ENCODE measurements around the gene CALN1.
"Not testable (repeated sequence)": the region's sequence is repeated elsewhere in the genome, so short reads cannot be mapped to it uniquely, and the experiment has no call there.

CALN1 gene

GRCh38 chr7:71984348-71984747 lies 427.8 kb downstream of the CALN1 start:
- DNase-seq (ENCODE audit: low read depth in 2 of 2): no peak

DNA sequence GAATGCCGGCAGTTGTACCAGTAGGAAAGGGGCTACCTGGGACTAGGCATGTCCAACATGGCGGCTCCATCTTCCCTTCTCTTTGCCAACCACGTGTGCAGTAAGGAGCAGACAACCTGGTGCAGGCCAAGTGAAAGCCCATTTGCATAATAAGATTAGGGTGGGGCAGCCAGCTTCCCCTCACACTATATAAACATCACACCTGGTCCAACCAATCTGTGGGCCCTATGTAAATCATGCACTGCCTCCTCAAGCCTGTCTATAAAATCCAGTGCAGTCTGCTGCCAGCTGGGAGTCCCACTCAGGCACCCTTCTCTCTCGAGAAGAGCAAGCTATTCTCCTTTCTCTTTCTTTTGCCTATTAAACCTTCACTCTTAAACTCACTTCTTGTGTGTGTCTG lies 429.3 kb downstream of the CALN1 start:
- DNase-seq (ENCODE audit: low read depth in 2 of 2): no peak

DNA sequence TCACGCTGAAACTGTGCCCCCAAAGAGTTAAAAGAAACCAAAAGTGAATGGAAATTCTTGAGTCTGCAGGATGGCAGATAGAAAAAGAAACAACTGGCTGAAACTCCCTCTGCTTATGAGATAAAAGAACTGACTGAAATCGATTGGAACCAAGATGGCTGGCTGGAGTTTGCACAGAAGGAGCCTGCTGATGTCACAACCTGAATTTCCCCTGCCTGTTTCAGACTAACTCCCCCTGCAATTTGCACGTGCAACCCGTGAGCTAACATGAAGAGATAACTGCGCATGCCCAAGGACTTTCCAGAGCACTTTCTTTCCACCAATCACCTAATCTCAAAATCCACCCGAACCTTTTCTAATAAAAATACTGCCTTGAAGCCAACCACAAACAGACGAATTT lies 435.5 kb downstream of the CALN1 start:
- no peak for DNase-seq (ENCODE audit: low read depth in 2 of 2)

DNA sequence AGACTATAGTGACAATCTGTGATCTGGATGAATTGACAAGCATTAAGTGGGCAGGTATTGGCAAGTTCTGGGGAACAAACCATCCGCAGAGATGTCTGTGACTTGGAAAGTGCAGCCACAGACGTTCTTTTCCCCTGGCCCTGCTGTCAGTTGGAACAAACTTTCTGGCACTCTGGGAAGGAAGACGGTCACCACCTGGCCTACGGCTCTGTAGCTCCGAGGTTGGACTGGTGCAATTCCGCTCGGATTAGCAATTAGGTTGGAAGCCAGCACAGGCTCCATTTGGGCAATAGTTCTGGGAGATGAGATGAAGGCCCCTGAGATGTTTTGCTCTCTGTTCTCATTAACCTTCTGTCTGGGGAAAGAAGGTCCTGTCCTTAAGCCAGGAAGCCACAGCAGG lies 437.5 kb downstream of the CALN1 start:
- DNase-seq (ENCODE audit: low read depth in 2 of 2): no peak

DNA sequence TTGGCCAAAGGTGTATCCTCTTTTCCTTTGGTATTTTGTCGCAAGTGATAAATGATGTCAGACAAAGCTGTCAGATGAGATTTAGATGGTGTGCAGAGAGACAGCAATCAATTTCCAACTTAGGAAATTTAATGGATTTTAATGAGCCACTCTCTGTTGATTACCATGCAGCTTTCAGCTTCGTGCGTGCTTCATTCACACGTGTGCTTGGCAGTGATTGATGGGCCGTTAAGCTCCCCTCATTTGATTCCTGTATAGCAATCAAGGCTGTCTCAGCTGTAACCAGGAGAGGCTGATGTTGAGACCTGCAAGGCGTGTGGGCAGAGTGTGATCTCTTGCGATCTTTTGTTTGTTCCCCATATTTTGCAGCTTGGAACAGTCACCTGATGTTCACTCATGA lies 439.6 kb downstream of the CALN1 start:
- DNase-seq (ENCODE audit: low read depth in 2 of 2): no peak

GRCh38 chr7:71970725-71971124 lies 441.4 kb downstream of the CALN1 start:
- no peak for DNase-seq (ENCODE audit: low read depth in 2 of 2)

DNA sequence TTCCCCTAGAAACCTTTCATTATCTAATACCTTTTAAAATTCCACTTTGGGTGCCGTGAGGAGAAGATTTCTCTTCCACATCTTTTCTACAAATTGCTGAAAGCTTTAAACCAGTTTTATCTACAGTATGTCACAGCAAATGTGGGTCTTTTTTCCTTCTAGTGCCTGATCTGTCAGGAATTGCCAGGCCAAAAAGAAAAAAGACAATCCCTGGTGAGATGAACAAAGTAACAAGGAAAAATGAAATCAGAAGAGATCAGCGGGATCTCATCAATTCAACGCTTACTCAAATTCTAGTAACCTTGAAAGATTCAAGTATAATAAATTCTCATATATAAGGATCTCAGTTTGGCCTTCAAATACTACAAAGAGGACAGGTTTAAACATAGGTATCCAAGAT lies 449.5 kb downstream of the CALN1 start:
- no peak for DNase-seq (ENCODE audit: low read depth in 2 of 2)

GRCh38 chr7:71961283-71961682 lies 450.9 kb downstream of the CALN1 start:
- DNase-seq (ENCODE audit: low read depth in 2 of 2): no peak

GRCh38 chr7:71942115-71942514 lies 470.0 kb downstream of the CALN1 start:
- no peak for DNase-seq (ENCODE audit: low read depth in 2 of 2)

GRCh38 chr7:71937840-71938371 lies 474.2 kb downstream of the CALN1 start:
- DNase-seq (ENCODE audit: low read depth in 2 of 2): no peak

- no peak for DNase-seq (ENCODE audit: low read depth in 2 of 2)
Measured at GRCh38 chr7:71935674-71936073, 476.5 kb downstream of the CALN1 start.

DNA sequence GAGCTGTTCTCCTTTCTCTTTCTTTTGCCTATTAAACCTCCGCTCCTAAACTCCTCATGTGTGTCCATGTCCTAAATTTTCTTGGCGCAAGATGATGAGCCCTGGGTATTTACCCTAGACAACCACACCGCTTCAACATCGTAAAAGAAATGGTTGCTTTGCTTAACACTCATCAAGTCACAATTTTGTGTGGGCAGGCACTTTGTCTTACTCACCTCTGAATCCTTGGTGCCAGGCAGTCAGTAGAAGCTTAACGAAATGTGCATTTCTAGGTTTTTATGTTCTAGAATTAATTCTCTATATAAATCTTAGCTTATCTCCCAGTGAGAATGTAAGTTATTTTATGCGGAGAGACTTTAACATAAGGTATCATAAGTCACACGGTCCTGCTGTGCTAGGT lies 478.7 kb downstream of the CALN1 start:
- DNase-seq (ENCODE audit: low read depth in 2 of 2): no peak

- DNase-seq (ENCODE audit: low read depth in 2 of 2): no peak
Measured at GRCh38 chr7:71925663-71926062, 486.5 kb downstream of the CALN1 start.

DNA sequence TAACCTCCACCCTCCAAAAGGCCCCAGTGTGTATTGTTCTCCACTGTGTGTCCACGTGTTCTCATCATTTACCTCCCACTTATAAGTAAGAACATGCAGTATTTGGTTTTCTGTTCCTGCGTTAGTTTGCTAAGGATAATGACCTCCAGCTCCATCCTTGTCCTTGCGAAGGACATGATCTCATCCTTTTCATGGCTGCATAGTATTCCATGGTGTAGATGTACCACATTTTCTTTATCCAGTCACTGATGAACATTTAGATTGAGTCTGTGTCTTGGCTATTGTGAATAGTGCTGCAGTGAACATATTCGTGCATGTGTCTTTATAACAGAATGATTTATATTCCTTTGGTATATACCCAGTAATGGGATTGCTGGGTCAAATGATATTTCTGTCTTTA lies 497.9 kb downstream of the CALN1 start:
- not testable (repeated sequence) for DNase-seq (ENCODE audit: low read depth in 2 of 2)

- DNase-seq (ENCODE audit: low read depth in 2 of 2): no peak
Measured at GRCh38 chr7:71912476-71912875, 499.7 kb downstream of the CALN1 start.

- DNase-seq (ENCODE audit: low read depth in 2 of 2): no peak
Measured at GRCh38 chr7:71911051-71911450, 501.1 kb downstream of the CALN1 start.

DNA sequence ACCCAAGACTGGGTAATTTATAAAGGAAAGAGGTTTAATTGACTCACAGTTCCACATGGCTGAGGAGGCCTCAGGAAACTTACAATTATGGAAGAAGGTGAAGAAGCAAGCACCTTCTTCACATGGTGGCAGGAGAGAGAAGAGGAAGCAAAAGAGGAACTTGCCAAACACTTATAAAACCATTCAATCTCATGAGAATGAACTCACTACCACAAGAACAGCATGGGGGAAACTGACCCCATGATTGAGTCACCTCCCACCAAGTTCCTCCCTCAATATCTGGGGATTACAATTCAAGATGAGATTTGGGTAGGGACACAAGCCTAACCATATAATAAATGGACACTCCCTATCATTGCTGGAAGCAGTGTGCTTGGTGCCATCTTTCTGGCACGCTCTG lies 506.3 kb downstream of the CALN1 start:
- DNase-seq (ENCODE audit: low read depth in 2 of 2): no peak

GRCh38 chr7:71904484-71904883 lies 507.7 kb downstream of the CALN1 start:
- no peak for DNase-seq (ENCODE audit: low read depth in 2 of 2)

DNA sequence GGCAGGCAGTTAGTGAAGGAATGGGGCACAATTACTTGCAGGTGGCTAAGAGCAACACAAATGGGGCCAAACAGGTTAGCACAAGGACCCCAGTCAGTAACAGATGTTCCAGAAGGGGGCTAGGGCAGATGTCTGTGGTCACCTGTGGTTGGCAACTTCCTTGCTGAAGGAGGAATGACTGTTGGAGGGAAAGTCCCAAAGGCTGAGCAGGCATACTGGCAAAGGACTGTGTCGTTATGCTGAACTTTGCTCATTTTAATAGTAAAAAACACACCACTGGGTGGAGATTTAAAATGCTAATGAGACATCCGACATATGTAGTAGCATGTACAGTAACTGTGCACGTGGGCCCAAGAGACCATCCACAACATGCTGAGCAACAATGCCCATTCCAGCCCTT lies 511.6 kb downstream of the CALN1 start:
- DNase-seq (ENCODE audit: low read depth in 2 of 2): no peak

DNA sequence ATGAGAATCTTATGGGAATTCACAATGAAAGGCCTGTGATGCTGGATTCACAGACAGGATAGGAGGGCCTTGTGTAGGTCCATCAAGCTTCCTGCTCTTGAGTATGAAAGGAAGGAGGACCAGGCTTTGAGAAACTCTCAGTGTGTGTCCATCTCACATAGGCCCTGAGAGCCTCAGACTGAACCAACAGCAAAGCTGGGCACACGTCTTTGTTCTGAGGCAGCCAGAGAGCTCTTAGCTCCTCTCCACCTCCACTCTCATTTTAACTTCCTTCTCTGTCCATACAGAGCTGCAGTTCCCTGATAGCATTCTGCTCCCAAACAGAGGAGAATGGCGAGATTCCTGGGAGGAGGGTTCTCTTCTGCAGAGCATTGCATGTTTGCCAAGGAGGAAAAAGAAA lies 515.6 kb downstream of the CALN1 start:
- DNase-seq (ENCODE audit: low read depth in 2 of 2): no peak

DNA sequence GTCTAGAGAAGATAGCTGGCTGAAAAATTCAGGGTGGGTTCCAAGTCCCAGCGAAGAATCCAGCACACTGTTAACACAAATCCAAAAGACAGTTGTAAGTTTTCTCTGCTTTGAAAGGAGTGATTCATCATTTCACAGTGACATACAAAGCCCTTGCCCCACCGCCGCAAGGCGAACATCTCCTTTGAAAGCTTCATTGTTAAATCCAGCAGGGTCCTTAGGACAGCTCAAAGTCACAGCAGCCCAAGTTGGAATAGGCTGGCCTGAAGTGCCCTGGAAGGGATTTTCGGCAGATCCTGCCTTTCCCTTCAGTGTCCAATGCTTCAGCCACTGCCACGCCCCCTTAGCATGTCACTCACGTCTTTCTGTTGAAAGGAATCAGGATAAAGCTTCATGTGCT lies 526.1 kb downstream of the CALN1 start:
- no peak for DNase-seq (ENCODE audit: low read depth in 2 of 2)

DNA sequence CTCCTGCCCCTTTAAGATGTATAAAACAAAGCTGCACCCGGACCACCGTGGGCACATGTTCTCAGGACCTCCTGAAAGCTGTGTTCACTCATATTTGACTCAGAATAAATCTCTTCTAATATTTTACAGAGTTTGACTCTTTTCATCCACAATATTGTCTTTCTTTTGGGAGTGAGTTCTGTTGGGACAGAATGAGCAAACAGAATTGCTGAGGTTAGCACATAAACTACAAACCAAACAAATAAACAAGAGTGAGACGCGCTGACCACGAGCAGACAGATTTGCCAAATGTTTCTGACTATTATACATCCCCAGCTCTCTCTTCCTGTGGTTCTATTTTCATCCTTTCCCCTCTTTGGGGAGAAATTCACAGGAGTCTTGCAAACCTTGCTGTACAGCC lies 526.7 kb downstream of the CALN1 start:
- no peak for DNase-seq (ENCODE audit: low read depth in 2 of 2)

DNA sequence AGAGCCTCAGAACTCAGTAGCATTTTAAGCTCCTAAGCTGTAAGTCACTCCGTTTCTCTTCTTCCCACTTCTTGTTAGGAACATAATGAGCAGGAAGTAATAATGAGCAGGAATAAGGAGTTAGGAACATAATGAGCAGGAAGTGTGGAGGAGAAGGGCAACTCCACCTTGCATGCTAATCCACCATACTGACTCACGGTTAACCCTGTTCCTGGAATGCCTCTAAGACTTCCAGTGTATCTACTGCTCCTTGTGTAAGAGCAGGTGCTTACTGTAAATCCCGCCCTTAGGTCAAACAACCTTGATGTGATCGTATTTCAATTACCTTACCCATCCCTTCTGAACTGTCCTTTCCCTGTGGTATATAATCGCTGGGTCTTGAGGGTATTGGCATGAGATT lies 528.7 kb downstream of the CALN1 start:
- no peak for DNase-seq (ENCODE audit: low read depth in 2 of 2)

DNA sequence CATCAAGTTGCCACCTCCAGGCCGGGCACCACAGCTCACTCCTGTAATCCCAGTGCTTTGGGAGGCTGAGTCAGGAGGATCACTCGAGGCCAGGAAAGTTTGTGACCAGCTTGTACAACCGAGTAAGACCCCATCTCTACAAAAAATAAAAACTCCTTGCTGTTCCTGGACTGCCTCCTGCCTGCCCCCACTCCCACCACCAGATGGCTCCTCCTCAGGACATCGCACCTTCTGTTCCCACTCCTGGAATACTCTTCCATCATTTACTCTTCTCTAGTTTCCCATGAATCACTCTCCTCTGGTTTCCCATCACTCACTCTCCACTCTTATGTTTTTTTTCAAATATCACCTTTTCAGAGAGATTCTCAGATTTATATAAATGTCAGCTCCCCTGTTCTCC lies 540.7 kb downstream of the CALN1 start:
- DNase-seq (ENCODE audit: low read depth in 2 of 2): no peak

GRCh38 chr7:71870812-71871211 lies 541.3 kb downstream of the CALN1 start:
- no peak for DNase-seq (ENCODE audit: low read depth in 2 of 2)
